Subcutaneous abdominal adipose tissue (tissue), 5 donors: ENCODE data around the gene MYCBPAP.

Experiments used
- H3K27ac ChIP-seq: one replicate; pipeline ENCODE4 v1.7.0; 2013; ENCODE audit warnings: low read depth, mild to moderate bottlenecking, inconsistent platforms, low read length, moderate library complexity
- H3K27me3 ChIP-seq, 5 donors: one replicate each; pipeline ENCODE4 v1.7.0; 2013; ENCODE audit warnings: low read length in 5 of 5, inconsistent platforms in 1 of 5; ENCODE audit not compliant: control insufficient read depth in 5 of 5, insufficient read depth in 4 of 5
- H3K36me3 ChIP-seq, 5 donors: one replicate each; pipeline ENCODE4 v1.7.0; 2013; ENCODE audit warnings: low read length in 5 of 5; ENCODE audit not compliant: control insufficient read depth in 5 of 5, insufficient read depth in 5 of 5
- H3K4me1 ChIP-seq, 5 donors: one replicate each; pipeline ENCODE4 v1.7.0; 2013; ENCODE audit warnings: low read length in 5 of 5, mild to moderate bottlenecking in 3 of 5, moderate library complexity in 1 of 5; ENCODE audit not compliant: control insufficient read depth in 5 of 5, insufficient read depth in 5 of 5
- H3K4me3 ChIP-seq, 5 donors: one replicate each; pipeline ENCODE4 v1.7.0; 2013; ENCODE audit warnings: low read length in 5 of 5, low read depth in 1 of 5
- H3K9ac ChIP-seq, 5 donors: one replicate each; pipeline ENCODE4 v1.7.0; 2013; ENCODE audit warnings: low read length in 5 of 5, mild to moderate bottlenecking in 4 of 5, moderate library complexity in 3 of 5
- H3K9me3 ChIP-seq, 5 donors: one replicate each; pipeline ENCODE4 v1.7.0; 2013; ENCODE audit warnings: low read length in 5 of 5; ENCODE audit not compliant: control insufficient read depth in 5 of 5
- donor health status: healthy.
- donor health status: healthy.
- donor health status: healthy.
- donor health status: healthy.
- donor health status: healthy.

Gene MYCBPAP

GRCh38 chr17:50577451-50577954 lies 69.3 kb downstream of the MYCBPAP start:
- peaks cover 0 to 25% (median 9%) of the 10 kb centered on the region in 5 donors for H3K27me3 ChIP-seq
- H3K9ac ChIP-seq, result no peak overlapping the region
- H3K4me1 ChIP-seq, result no peaks in the 10 kb centered on the region
- no peak overlapping the region for H3K27ac ChIP-seq
- no peaks in the 10 kb centered on the region for H3K9me3 ChIP-seq
- no peak overlapping the region for H3K4me3 ChIP-seq
- no peaks in the 10 kb centered on the region for H3K36me3 ChIP-seq

- Histone ChIP-seq H3K27me3 (peaks cover 0 to 22% (median 9%) of the 10 kb centered on the region in 5 donors), H3K9ac (no peak overlapping the region), H3K4me1 (no peaks in the 10 kb centered on the region), H3K4me3 (no peak overlapping the region), H3K9me3 (no peaks in the 10 kb centered on the region), H3K36me3 (no peaks in the 10 kb centered on the region), H3K27ac (no peak overlapping the region)
These were observed 69.9 kb downstream of the MYCBPAP start for GRCh38 chr17:50578173-50578572.

GRCh38 chr17:50579399-50579798 lies 71.2 kb downstream of the MYCBPAP start:
- Histone ChIP-seq H3K27me3 (peaks cover 0 to 22% (median 9%) of the 10 kb centered on the region in 5 donors), H3K9ac (no peak overlapping the region), H3K4me3 (no peak overlapping the region), H3K27ac (no peak overlapping the region), H3K4me1 (no peaks in the 10 kb centered on the region), H3K36me3 (no peaks in the 10 kb centered on the region), H3K9me3 (no peaks in the 10 kb centered on the region)

GRCh38 chr17:50580646-50581045 lies 72.4 kb downstream of the MYCBPAP start:
- H3K9me3 ChIP-seq, result no peaks in the 10 kb centered on the region
- H3K27ac ChIP-seq, result no peak overlapping the region
- peaks cover 0 to 22% (median 9%) of the 10 kb centered on the region in 5 donors for H3K27me3 ChIP-seq
- H3K4me3 ChIP-seq, result no peak overlapping the region
- no peak overlapping the region for H3K9ac ChIP-seq
- H3K36me3 ChIP-seq, result no peaks in the 10 kb centered on the region
- no peaks in the 10 kb centered on the region for H3K4me1 ChIP-seq
